Activated gamma-delta T cell treated with anti-CD3 and anti-CD28 coated beads, Interleukin-2, amount 50 U/mL, for 16 hours (primary cell): Measurements from ENCODE around the gene TMEM184B.

ENCODE experiments used
- DNase-seq: peaks from one replicate; pipeline ENCODE4 v3.0.0-alpha.2; 2020; ENCODE audit warnings: low read depth

TMEM184B gene

GRCh38 chr22:38223289-38223960 is 49.4 kb downstream of the TMEM184B start:
- DNase-seq: no peak

- no peak for DNase-seq
Measured at GRCh38 chr22:38222797-38223119, 50.1 kb downstream of the TMEM184B start.

- DNase-seq: no peak
Measured at GRCh38 chr22:38221908-38222796, 50.7 kb downstream of the TMEM184B start.

GRCh38 chr22:38221407-38221806 is 51.4 kb downstream of the TMEM184B start:
- DNase-seq: no peak

GRCh38 chr22:38220653-38221386 is 52.0 kb downstream of the TMEM184B start:
- no peak for DNase-seq

- no peak for DNase-seq
Measured at GRCh38 chr22:38220163-38220562, 52.6 kb downstream of the TMEM184B start.

- no peak for DNase-seq
Measured at GRCh38 chr22:38219632-38220031, 53.2 kb downstream of the TMEM184B start.

GRCh38 chr22:38218661-38219622 is 53.9 kb downstream of the TMEM184B start:
- no peak for DNase-seq

GRCh38 chr22:38215156-38216038 is 57.4 kb downstream of the TMEM184B start:
- no peak for DNase-seq

- peak; percentile 25 for DNase-seq
Measured at GRCh38 chr22:38214302-38215056, 58.3 kb downstream of the TMEM184B start.

- no peak for DNase-seq
Measured at GRCh38 chr22:38213990-38214301, 58.9 kb downstream of the TMEM184B start.

- DNase-seq: no peak
Measured at GRCh38 chr22:38213319-38213989, 59.4 kb downstream of the TMEM184B start.

- no peak for DNase-seq
Measured at GRCh38 chr22:38212442-38212841, 60.4 kb downstream of the TMEM184B start.

GRCh38 chr22:38211556-38211955 is 61.3 kb downstream of the TMEM184B start:
- DNase-seq: no peak

- DNase-seq: no peak
Measured at GRCh38 chr22:38208551-38208968, 64.2 kb downstream of the TMEM184B start.

GRCh38 chr22:38207898-38208432 is 64.8 kb downstream of the TMEM184B start:
- no peak for DNase-seq

- no peak for DNase-seq
Measured at GRCh38 chr22:38205261-38206128, 67.3 kb downstream of the TMEM184B start.

- no peak for DNase-seq
Measured at GRCh38 chr22:38204784-38205183, 68.0 kb downstream of the TMEM184B start.
